MM.1S (cell line): ENCODE measurements around the gene GSS.

Experiments used
- DNase-seq: peaks from one replicate; pipeline ENCODE4 v3.0.0-alpha.2; 2015
- H2AFZ ChIP-seq: fragments of 300-600 bp; sonication (generic); 2 replicates; pipeline ENCODE4 v1.6.0; 2016; ENCODE audit warnings: antibody characterized with exemption, low read length
- H3F3A ChIP-seq: fragments of 300-600 bp; sonication (generic); 2 replicates; pipeline ENCODE4 v1.6.1; 2016; ENCODE audit warnings: mild to moderate bottlenecking, antibody characterized with exemption, low read length, moderate library complexity, mixed read lengths; ENCODE audit not compliant: insufficient read depth
- H3K27ac ChIP-seq: fragments of 300-600 bp; sonication (generic); 2 replicates; pipeline ENCODE4 v1.5.1; 2016; ENCODE audit warnings: mild to moderate bottlenecking, low read length
- H3K27me3 ChIP-seq: fragments of 300-600 bp; sonication (generic); replicated peaks from 2 replicates; pipeline ENCODE4 v1.6.0; 2016; ENCODE audit warnings: low read length; ENCODE audit not compliant: insufficient read depth
- H3K36me3 ChIP-seq: fragments of 300-600 bp; sonication (generic); replicated peaks from 2 replicates; pipeline ENCODE4 v1.6.1; 2016; ENCODE audit warnings: mild to moderate bottlenecking, low read length, mixed read lengths; ENCODE audit not compliant: insufficient read depth
- H3K4me1 ChIP-seq: fragments of 300-600 bp; sonication (generic); 2 replicates; pipeline ENCODE4 v1.6.1; 2016; ENCODE audit warnings: low read length, mixed read lengths
- H3K4me2 ChIP-seq: fragments of 300-600 bp; sonication (generic); 2 replicates; pipeline ENCODE4 v1.6.0; 2016; ENCODE audit warnings: low read depth, low read length
- H3K4me3 ChIP-seq: fragments of 300-600 bp; sonication (generic); 2 replicates; pipeline ENCODE4 v1.5.1; 2016; ENCODE audit warnings: low read length, mixed read lengths
- H3K79me2 ChIP-seq: fragments of 300-600 bp; sonication (generic); 2 replicates; pipeline ENCODE4 v1.6.1; 2016; ENCODE audit warnings: mixed run types, low read length, mixed read lengths
- H3K9ac ChIP-seq: fragments of 300-600 bp; sonication (generic); 2 replicates; pipeline ENCODE4 v1.6.1; 2016; ENCODE audit warnings: low read length, mixed read lengths
- H3K9me2 ChIP-seq: fragments of 300-600 bp; sonication (generic); replicated peaks from 2 replicates; pipeline ENCODE4 v1.6.1; 2016; ENCODE audit warnings: mild to moderate bottlenecking, low read length, mixed read lengths; ENCODE audit not compliant: insufficient read depth
- H3K9me3 ChIP-seq: fragments of 300-600 bp; sonication (generic); replicated peaks from 2 replicates; pipeline ENCODE4 v1.6.1; 2016; ENCODE audit warnings: mild to moderate bottlenecking, low read length, mixed read lengths; ENCODE audit not compliant: insufficient read depth
- H4K20me1 ChIP-seq: fragments of 300-600 bp; sonication (generic); 2 replicates; pipeline ENCODE4 v1.6.1; 2016; ENCODE audit warnings: mild to moderate bottlenecking, low read length, moderate library complexity, mixed read lengths; ENCODE audit not compliant: insufficient read depth
- EZH2 ChIP-seq: fragments of 300-600 bp; sonication (generic); optimal IDR thresholded peaks from 2 replicates; pipeline ENCODE3; 2017; ENCODE audit warnings: low read depth, mild to moderate bottlenecking, antibody characterized with exemption, low read length, mixed read lengths
- EZH2phosphoT487 ChIP-seq: fragments of 300-600 bp; sonication (generic); IDR thresholded peaks from 2 replicates; pipeline ENCODE4 v1.6.1; 2018; ENCODE audit warnings: antibody characterized with exemption, low read length
- TF ChIP-seq, protein P1 (sequence below): fragments of 300-600 bp; sonication (generic); IDR thresholded peaks from 2 replicates; pipeline ENCODE4 v1.5.1; 2016; ENCODE audit warnings: antibody characterized with exemption, low read length, mixed read lengths

The GSS gene

DNA sequence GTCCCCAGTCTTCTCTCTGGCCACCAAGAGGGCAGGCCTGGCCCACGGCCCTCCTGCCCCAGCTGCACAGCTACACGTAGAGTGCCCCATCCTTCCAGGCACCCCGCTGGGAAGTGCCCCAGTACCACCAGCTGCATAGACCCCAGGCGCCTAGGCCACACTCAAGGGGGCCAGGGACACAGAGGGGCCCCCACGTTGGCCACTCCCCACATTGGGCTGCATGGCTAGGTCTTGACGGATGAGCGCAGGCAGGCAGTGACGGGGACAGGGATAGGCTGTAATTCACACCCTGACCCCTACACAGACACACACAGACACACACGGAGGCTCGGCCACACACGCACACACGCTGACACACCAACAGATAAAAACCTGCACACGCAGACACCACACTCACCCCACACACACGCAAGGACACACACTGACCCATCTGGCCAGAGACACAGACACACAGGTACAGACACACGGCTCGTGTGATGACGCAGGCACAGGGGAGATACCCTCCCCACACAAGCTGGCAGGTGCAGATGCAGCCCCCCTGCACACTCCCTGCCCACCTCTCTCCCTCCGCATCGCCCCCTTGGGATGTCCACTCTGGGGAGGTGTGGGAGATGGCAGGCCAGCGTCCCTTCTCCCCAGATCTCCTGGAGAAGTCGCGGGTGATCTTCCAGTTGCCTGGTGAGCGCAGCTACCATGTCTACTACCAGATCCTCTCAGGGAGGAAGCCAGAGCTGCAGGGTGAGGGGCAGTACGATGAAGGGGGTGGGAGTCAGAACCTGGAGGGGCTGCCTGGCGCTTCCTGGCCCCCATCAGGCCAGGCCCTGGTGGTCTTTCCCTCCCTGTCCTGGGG lies 30.1 kb upstream of the GSS start:
- Histone ChIP-seq H4K20me1 (no peaks in the 10 kb centered on the region), H3F3A (no peaks in the 10 kb centered on the region), H3K36me3 (no peaks in the 10 kb centered on the region), H3K4me2 (no peak overlapping the region), H3K27ac (no peak overlapping the region), H2AFZ (no peak overlapping the region), H3K9me2 (no peaks in the 10 kb centered on the region), H3K9ac (no peak overlapping the region), H3K4me3 (no peak overlapping the region), H3K9me3 (no peaks in the 10 kb centered on the region), H3K27me3 (no peaks in the 10 kb centered on the region), H3K79me2 (no peaks in the 10 kb centered on the region), H3K4me1 (no peaks in the 10 kb centered on the region)
- no peak for DNase-seq
- TF ChIP-seq, protein P1, sequence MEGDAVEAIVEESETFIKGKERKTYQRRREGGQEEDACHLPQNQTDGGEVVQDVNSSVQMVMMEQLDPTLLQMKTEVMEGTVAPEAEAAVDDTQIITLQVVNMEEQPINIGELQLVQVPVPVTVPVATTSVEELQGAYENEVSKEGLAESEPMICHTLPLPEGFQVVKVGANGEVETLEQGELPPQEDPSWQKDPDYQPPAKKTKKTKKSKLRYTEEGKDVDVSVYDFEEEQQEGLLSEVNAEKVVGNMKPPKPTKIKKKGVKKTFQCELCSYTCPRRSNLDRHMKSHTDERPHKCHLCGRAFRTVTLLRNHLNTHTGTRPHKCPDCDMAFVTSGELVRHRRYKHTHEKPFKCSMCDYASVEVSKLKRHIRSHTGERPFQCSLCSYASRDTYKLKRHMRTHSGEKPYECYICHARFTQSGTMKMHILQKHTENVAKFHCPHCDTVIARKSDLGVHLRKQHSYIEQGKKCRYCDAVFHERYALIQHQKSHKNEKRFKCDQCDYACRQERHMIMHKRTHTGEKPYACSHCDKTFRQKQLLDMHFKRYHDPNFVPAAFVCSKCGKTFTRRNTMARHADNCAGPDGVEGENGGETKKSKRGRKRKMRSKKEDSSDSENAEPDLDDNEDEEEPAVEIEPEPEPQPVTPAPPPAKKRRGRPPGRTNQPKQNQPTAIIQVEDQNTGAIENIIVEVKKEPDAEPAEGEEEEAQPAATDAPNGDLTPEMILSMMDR = no peak
- TF ChIP-seq EZH2phosphoT487 = no peak
- no peak for TF ChIP-seq EZH2

DNA sequence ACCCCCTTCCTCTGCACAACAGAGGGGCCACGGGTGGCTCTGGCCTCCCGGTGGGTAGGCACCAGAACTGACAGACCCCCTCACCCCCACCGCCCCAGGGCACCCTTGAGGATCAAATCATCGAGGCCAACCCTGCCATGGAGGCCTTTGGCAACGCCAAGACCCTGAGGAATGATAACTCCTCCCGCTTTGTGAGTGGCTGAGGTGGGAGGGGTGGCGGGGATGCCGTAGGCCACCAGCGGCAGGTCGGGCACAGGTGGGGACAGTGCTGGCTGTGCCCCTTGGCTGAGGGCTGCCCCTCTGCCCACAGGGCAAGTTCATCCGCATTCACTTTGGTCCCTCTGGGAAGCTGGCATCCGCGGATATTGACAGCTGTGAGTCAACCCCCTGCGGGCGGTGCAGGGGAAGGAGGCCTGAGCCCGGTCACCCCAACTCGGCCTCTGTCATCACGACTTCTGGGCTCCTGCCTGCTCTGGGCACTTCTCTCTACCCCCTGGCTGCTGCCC lies 29.2 kb upstream of the GSS start:
- DNase-seq = no peak
- TF ChIP-seq EZH2 (no peak), EZH2phosphoT487 (no peak)
- TF ChIP-seq, protein P1 = no peak
- Histone ChIP-seq H3F3A (no peaks in the 10 kb centered on the region), H3K9me2 (no peaks in the 10 kb centered on the region), H3K9me3 (no peaks in the 10 kb centered on the region), H3K4me3 (no peak overlapping the region), H3K36me3 (no peaks in the 10 kb centered on the region), H3K9ac (no peak overlapping the region), H3K4me2 (no peak overlapping the region), H3K27me3 (no peaks in the 10 kb centered on the region), H4K20me1 (no peaks in the 10 kb centered on the region), H2AFZ (no peak overlapping the region), H3K79me2 (no peaks in the 10 kb centered on the region), H3K27ac (no peak overlapping the region), H3K4me1 (no peaks in the 10 kb centered on the region)

DNA sequence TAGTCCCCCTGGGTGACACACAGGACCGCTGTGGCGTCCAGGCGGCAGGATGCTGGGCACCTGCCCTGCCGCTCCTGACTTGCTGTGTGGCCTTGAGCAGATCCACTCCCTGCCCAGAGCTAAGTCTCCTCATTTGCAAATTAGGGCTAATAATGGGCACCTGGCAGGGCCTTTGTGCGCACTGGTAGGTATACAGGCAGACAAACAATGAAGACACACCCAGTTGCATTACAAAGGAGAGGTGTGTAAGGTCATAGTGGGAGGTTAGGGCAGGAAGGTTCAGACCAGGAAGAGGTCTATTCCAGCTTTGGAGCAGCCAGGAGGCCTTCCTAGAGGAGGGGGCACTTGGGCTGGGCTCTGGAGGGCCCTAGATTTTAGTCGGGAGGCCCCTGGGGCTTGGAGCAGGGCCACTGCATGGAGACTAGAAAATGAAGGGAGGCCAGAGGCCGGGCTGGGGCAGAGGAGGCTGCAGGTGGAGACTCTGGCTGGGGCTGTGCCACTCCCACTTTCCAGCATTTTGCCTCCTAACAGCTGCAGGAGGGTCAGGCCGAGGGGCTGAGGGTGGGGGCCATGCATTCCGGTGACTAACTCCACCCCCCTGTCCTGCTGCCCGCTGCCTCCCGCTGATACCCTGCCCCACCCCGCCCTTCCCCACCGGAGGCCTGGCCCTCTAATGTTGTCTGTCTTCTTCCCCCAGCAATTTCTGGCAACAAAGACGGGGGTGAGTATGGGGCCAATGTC lies 28.6 kb upstream of the GSS start:
- Histone ChIP-seq H3K27me3 (no peaks in the 10 kb centered on the region), H3K9ac (no peak overlapping the region), H3K4me2 (no peak overlapping the region), H3K4me1 (no peaks in the 10 kb centered on the region), H3K27ac (no peak overlapping the region), H3K79me2 (no peaks in the 10 kb centered on the region), H3K4me3 (no peak overlapping the region), H4K20me1 (no peaks in the 10 kb centered on the region), H3K9me3 (no peaks in the 10 kb centered on the region), H3K9me2 (no peaks in the 10 kb centered on the region), H3F3A (no peaks in the 10 kb centered on the region), H2AFZ (no peak overlapping the region), H3K36me3 (no peaks in the 10 kb centered on the region)
- no peak for TF ChIP-seq EZH2phosphoT487
- no peak for TF ChIP-seq EZH2
- TF ChIP-seq, protein P1 = no peak
- no peak for DNase-seq
